ENCODE results near the gene MEF2C. TPM values are rescaled to one million over a fixed set of nuclear protein-coding genes. Genes with fewer than 3 reads are reported as not detected.
"Not testable (repeated sequence)": the region's sequence is repeated elsewhere in the genome, so short reads cannot be mapped to it uniquely, and the experiment has no call there.

The MEF2C gene
- total and polyA plus RNA-seq, 4 experiments from 2014 or later = 0.12 to 1.0 (median 0.28) TPM

DNA sequence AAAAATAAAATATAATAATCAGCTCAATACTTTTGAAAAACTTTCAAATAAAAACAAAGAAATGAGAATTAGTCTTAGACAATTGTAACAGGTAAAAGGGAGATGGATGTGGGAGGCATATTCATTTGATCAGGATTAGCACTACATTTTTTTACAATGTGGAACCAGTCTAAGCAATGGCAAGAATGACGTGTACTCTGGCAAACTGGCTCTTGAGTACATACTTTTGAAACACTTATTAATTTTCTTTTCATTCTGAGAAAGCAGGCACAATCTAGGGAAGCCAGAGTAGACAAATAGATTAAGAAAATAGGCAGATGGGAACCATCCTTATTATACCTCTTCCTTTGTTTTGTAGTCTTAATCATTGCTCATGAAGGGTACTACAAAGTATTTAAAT lies 79.7 kb downstream of the MEF2C start:
- no peaks in the 10 kb centered on the region for H3K36me3 ChIP-seq (ENCODE audit: insufficient read depth, low read length)
- H3K9me3 ChIP-seq (ENCODE audit: control insufficient read depth in 1 of 2, low read length in 2 of 2) = no peaks in the 10 kb centered on the region
- POLR2A ChIA-PET (ENCODE audit: partially characterized antibody) = no interaction called here
- no peak overlapping the region for H3K4me3 ChIP-seq (ENCODE audit: low read length in 2 of 2)
- no peak for DNase-seq
- no peaks in the 10 kb centered on the region for H3K4me1 ChIP-seq (ENCODE audit: insufficient read depth, low read length)
- no peak overlapping the region for H3K27ac ChIP-seq (ENCODE audit: low read depth, low read length)
- H3K27ac Mint-ChIP-seq = no peak overlapping the region
- H3K4me1 Mint-ChIP-seq = no peaks in the 10 kb centered on the region
- H3K27me3 Mint-ChIP-seq = peaks cover 2 to 3% of the 10 kb centered on the region in 2 donors
- intact Hi-C loops (cut with micrococcal nuclease) = no loop called here
- no peaks in the 10 kb centered on the region for H3K9me3 Mint-ChIP-seq
- no peaks in the 10 kb centered on the region for H3K27me3 ChIP-seq (ENCODE audit: insufficient read depth, low read length)
- H3K36me3 Mint-ChIP-seq = no peaks in the 10 kb centered on the region
- H3K4me3 Mint-ChIP-seq = no peak overlapping the region
- CTCF ChIA-PET (ENCODE audit: partially characterized antibody) = no interaction called here

DNA sequence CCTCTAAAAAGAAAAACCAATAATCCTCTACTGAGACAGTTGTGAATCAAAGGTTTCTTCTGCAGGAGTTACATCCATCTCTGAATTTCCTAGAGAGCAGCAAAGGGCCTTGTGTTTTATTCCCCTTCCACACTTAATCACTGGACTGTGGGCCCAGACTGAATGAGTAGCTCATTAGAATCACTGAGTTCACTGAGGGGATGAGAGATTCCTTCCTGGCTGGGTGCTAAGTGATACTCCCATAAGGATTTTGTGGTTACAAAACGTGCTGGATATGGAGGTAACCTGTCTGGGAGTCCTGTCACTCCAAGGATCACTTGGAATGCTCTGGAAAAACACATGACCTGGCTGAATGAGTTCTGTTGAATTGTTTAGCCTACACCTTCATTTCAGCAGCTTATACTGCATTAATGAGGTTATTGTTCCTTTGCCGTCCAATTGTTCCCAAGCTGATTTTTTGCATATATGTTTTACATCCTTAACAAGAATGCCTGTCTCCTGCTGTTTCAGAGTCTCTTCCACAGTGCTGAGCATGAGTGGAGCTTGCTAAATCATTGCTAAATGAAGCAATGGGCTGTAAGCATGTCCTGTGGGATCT lies 82.9 kb downstream of the MEF2C start:
- H3K9me3 Mint-ChIP-seq = peaks cover 0 to 2% (median 0%) of the 10 kb centered on the region in 8 donors
- H3K27ac Mint-ChIP-seq = no peak overlapping the region
- DNase-seq = no peak
- Histone ChIP-seq H3K9me3 (ENCODE audit: control insufficient read depth in 1 of 2, low read length in 2 of 2) (no peaks in the 10 kb centered on the region), H3K4me1 (ENCODE audit: insufficient read depth, low read length) (no peaks in the 10 kb centered on the region), H3K4me3 (ENCODE audit: low read length in 2 of 2) (no peak overlapping the region), H3K27ac (ENCODE audit: low read depth, low read length) (no peak overlapping the region), H3K27me3 (ENCODE audit: insufficient read depth, low read length) (no peaks in the 10 kb centered on the region), H3K36me3 (ENCODE audit: insufficient read depth, low read length) (no peaks in the 10 kb centered on the region)
- no peaks in the 10 kb centered on the region for H3K4me1 Mint-ChIP-seq
- intact Hi-C loops (cut with micrococcal nuclease) = no loop called here
- H3K27me3 Mint-ChIP-seq = peaks cover 2% of the 10 kb centered on the region in 2 donors
- H3K4me3 Mint-ChIP-seq = no peak overlapping the region
- H3K36me3 Mint-ChIP-seq = no peaks in the 10 kb centered on the region
- POLR2A ChIA-PET (ENCODE audit: partially characterized antibody) = no interaction called here
- CTCF ChIA-PET (ENCODE audit: partially characterized antibody) = no interaction called here

DNA sequence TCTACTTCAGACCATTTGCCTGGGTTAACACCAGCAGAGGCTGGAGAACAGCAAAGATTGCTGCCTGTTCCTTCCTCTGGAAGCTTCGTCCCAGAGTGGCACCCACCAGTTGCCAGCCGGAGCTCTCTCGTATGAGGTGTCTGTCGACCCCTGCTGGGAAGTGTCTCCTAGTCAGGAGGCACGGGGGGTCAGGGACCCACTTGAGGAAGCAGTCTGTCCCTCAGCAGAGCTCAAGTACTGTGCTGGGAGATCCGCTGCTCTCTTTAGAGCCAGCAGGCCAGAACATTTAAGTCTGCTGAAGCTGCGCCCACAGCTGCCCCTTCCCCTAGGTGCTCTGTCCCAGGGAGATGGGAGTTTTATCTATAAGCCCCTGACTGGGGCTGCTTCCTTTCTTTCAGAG lies 84.1 kb downstream of the MEF2C start:
- H3K4me3 Mint-ChIP-seq = not testable (repeated sequence)

GRCh38 chr5:88793797-88794196 lies 89.2 kb downstream of the MEF2C start:
- H3K36me3 Mint-ChIP-seq; H3K27ac ChIP-seq (ENCODE audit: low read depth, low read length); H3K4me1 Mint-ChIP-seq; H3K4me1 ChIP-seq (ENCODE audit: insufficient read depth, low read length); intact Hi-C loops (cut with micrococcal nuclease); H3K27ac Mint-ChIP-seq; H3K27me3 Mint-ChIP-seq; POLR2A ChIA-PET (ENCODE audit: partially characterized antibody); H3K27me3 ChIP-seq (ENCODE audit: insufficient read depth, low read length); H3K9me3 Mint-ChIP-seq; DNase-seq; H3K4me3 ChIP-seq (ENCODE audit: low read length in 2 of 2); H3K9me3 ChIP-seq (ENCODE audit: control insufficient read depth in 1 of 2, low read length in 2 of 2); CTCF ChIA-PET (ENCODE audit: partially characterized antibody); H3K4me3 Mint-ChIP-seq; H3K36me3 ChIP-seq (ENCODE audit: insufficient read depth, low read length): not testable (repeated sequence)

More for the DNA sequence above, 84.1 kb downstream of the MEF2C start:
- H3K9me3 ChIP-seq (ENCODE audit: control insufficient read depth in 1 of 2, low read length in 2 of 2); H3K36me3 ChIP-seq (ENCODE audit: insufficient read depth, low read length); H3K27me3 Mint-ChIP-seq; CTCF ChIA-PET (ENCODE audit: partially characterized antibody); DNase-seq; H3K36me3 Mint-ChIP-seq; H3K27me3 ChIP-seq (ENCODE audit: insufficient read depth, low read length); H3K4me1 ChIP-seq (ENCODE audit: insufficient read depth, low read length); H3K4me3 ChIP-seq (ENCODE audit: low read length in 2 of 2); POLR2A ChIA-PET (ENCODE audit: partially characterized antibody); H3K27ac ChIP-seq (ENCODE audit: low read depth, low read length); H3K9me3 Mint-ChIP-seq; intact Hi-C loops (cut with micrococcal nuclease); H3K4me1 Mint-ChIP-seq; H3K27ac Mint-ChIP-seq: not testable (repeated sequence)

DNA sequence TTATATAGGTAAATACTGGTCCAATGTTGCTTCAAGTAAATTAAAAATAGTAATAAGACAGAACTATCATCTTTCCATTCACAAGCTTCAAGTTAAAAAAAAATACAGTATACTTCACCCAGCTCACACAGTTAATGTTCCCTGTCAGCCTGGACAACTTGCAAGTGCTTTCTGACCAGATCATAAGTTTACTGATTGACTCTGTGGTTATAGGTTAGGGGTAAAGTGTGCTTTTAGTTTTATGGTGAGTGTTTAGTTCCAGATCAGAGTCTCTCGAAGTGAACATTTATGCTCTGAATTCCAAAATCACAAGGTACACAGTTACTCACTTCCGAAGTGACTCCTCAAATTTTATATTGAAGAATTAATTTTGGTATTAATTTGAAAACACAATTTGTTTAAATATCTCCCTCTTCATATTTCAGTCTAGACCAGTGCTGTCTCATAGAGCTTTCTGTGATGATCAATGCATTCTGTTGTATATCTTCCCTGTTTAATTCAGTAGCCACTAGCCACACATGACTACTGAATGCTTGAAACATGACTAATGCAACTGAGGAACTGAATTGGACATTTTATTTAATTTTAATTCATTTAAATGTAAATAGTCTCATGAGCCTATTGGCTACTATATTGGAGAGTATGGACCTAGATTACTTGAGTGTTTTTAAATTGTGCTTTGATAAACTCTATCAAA lies 90.7 kb downstream of the MEF2C start:
- Histone ChIP-seq H3K27me3 (ENCODE audit: insufficient read depth, low read length) (no peaks in the 10 kb centered on the region), H3K9me3 (ENCODE audit: control insufficient read depth in 1 of 2, low read length in 2 of 2) (no peaks in the 10 kb centered on the region), H3K4me1 (ENCODE audit: insufficient read depth, low read length) (no peaks in the 10 kb centered on the region), H3K27ac (ENCODE audit: low read depth, low read length) (no peak overlapping the region), H3K4me3 (ENCODE audit: low read length in 2 of 2) (no peak overlapping the region), H3K36me3 (ENCODE audit: insufficient read depth, low read length) (no peaks in the 10 kb centered on the region)
- Mint-ChIP-seq H3K27me3 (peaks cover 0 to 2% of the 10 kb centered on the region in 2 donors), H3K27ac (no peak overlapping the region), H3K36me3 (no peaks in the 10 kb centered on the region), H3K4me1 (no peaks in the 10 kb centered on the region), H3K9me3 (peaks cover 0 to 5% (median 0%) of the 10 kb centered on the region in 8 donors), H3K4me3 (no peak overlapping the region)
- intact Hi-C loops (cut with micrococcal nuclease) = no loop called here
- DNase-seq = no peak
- CTCF ChIA-PET (ENCODE audit: partially characterized antibody) = no interaction called here
- POLR2A ChIA-PET (ENCODE audit: partially characterized antibody) = no interaction called here

DNA sequence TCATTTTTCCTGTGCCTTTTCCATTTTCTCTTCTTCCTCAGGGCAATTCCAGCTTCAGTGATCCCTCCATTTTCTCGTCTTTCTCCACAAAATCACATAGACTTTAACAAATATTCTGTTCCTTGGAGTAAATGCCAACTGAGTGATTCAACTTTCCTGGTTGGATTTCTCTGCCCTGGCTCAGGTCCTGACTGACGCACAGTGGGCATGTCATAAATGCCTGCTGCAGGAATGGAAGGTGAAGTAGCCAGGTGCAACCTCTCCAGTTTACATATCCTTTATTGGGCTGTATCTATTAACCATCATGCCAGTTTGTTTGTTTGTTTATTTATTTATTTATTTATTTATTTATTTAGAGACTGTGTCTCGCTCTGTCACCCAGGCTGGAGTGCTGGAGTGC lies 95.1 kb downstream of the MEF2C start:
- Histone ChIP-seq H3K27me3 (ENCODE audit: insufficient read depth, low read length) (no peaks in the 10 kb centered on the region), H3K27ac (ENCODE audit: low read depth, low read length) (no peak overlapping the region), H3K4me3 (ENCODE audit: low read length in 2 of 2) (no peak overlapping the region), H3K9me3 (ENCODE audit: control insufficient read depth in 1 of 2, low read length in 2 of 2) (no peaks in the 10 kb centered on the region), H3K4me1 (ENCODE audit: insufficient read depth, low read length) (no peaks in the 10 kb centered on the region), H3K36me3 (ENCODE audit: insufficient read depth, low read length) (no peaks in the 10 kb centered on the region)
- CTCF ChIA-PET (ENCODE audit: partially characterized antibody) = no interaction called here
- Mint-ChIP-seq H3K9me3 (no peaks in the 10 kb centered on the region), H3K4me1 (no peaks in the 10 kb centered on the region), H3K36me3 (no peaks in the 10 kb centered on the region), H3K27me3 (no peaks in the 10 kb centered on the region), H3K4me3 (no peak overlapping the region), H3K27ac (no peak overlapping the region)
- intact Hi-C loops (cut with micrococcal nuclease) = no loop called here
- POLR2A ChIA-PET (ENCODE audit: partially characterized antibody) = no interaction called here
- DNase-seq = no peak

- Histone ChIP-seq H3K27me3 (ENCODE audit: insufficient read depth, low read length) (no peaks in the 10 kb centered on the region), H3K27ac (ENCODE audit: low read depth, low read length) (no peak overlapping the region), H3K4me3 (ENCODE audit: low read length in 2 of 2) (no peak overlapping the region), H3K36me3 (ENCODE audit: insufficient read depth, low read length) (no peaks in the 10 kb centered on the region), H3K9me3 (ENCODE audit: control insufficient read depth in 1 of 2, low read length in 2 of 2) (no peaks in the 10 kb centered on the region), H3K4me1 (ENCODE audit: insufficient read depth, low read length) (no peaks in the 10 kb centered on the region)
- no peak for DNase-seq
- no peaks in the 10 kb centered on the region for H3K27me3 Mint-ChIP-seq
- no peaks in the 10 kb centered on the region for H3K36me3 Mint-ChIP-seq
- H3K4me1 Mint-ChIP-seq = no peaks in the 10 kb centered on the region
- no peak overlapping the region for H3K27ac Mint-ChIP-seq
- H3K4me3 Mint-ChIP-seq = no peak overlapping the region
- no peaks in the 10 kb centered on the region for H3K9me3 Mint-ChIP-seq
- intact Hi-C loops (cut with micrococcal nuclease) = no loop called here
- ChIA-PET POLR2A (ENCODE audit: partially characterized antibody) (no interaction called here), CTCF (ENCODE audit: partially characterized antibody) (no interaction called here)
Observed at GRCh38 chr5:88786789-88787188, 96.2 kb downstream of the MEF2C start.
